Measurements from ENCODE around the gene OR10H3. TPM values are rescaled to one million over a fixed set of nuclear protein-coding genes. Genes with fewer than 3 reads are reported as not detected.

The OR10H3 gene
- total RNA-seq, 1 experiment from 2014 or later, result not detected

- BruUV-seq (replicated peaks), result no TSS peak
- Mint-ChIP-seq H3K27me3 (ENCODE audit: insufficient read depth, unreplicated experiment) (no peaks in the 10 kb centered on the region), H3K4me3 (ENCODE audit: unreplicated experiment) (no peak overlapping the region), H3K36me3 (ENCODE audit: insufficient read depth, unreplicated experiment) (no peaks in the 10 kb centered on the region), H3K4me1 (ENCODE audit: insufficient read depth, unreplicated experiment) (no peaks in the 10 kb centered on the region), H3K27ac (ENCODE audit: low read depth, unreplicated experiment) (no peak overlapping the region), H3K9me3 (ENCODE audit: unreplicated experiment) (peaks cover 20% of the 10 kb centered on the region)
- ChIA-PET POLR2A (interaction anchor here (0.6 kb wide), 1 partner anchor 12 kb away, joined by 3 read pairs; no protein-coding TSS in a partner anchor), CTCF (no interaction called here)
- DNase-seq (ENCODE audit: unreplicated experiment), result no peak
- intact Hi-C loops (cut with micrococcal nuclease), result no loop called here
- TF ChIP-seq CTCF (IDR thresholded peaks at IDR 0.05; ENCODE audit: unreplicated experiment), result no peak
Measured at GRCh38 chr19:15714638-15715037, 23.1 kb upstream of the OR10H3 start.

- Mint-ChIP-seq H3K9me3 (ENCODE audit: unreplicated experiment) (peaks cover 17% of the 10 kb centered on the region), H3K27ac (ENCODE audit: low read depth, unreplicated experiment) (no peak overlapping the region), H3K4me1 (ENCODE audit: insufficient read depth, unreplicated experiment) (no peaks in the 10 kb centered on the region), H3K4me3 (ENCODE audit: unreplicated experiment) (no peak overlapping the region), H3K27me3 (ENCODE audit: insufficient read depth, unreplicated experiment) (no peaks in the 10 kb centered on the region), H3K36me3 (ENCODE audit: insufficient read depth, unreplicated experiment) (no peaks in the 10 kb centered on the region)
- intact Hi-C loops (cut with micrococcal nuclease), result no loop called here
- DNase-seq (ENCODE audit: unreplicated experiment), result no peak
- no TSS peak for BruUV-seq (replicated peaks)
- POLR2A ChIA-PET, result no interaction called here
- TF ChIP-seq CTCF (IDR thresholded peaks at IDR 0.05; ENCODE audit: unreplicated experiment), result no peak
- CTCF ChIA-PET, result interaction anchor here (0.6 kb wide), 2 partner anchors 154 to 286 kb away, joined by 3 read pairs; no protein-coding TSS in a partner anchor
Measured at GRCh38 chr19:15715642-15716041, 22.1 kb upstream of the OR10H3 start.

- H3K4me1 Mint-ChIP-seq (ENCODE audit: insufficient read depth, unreplicated experiment), result no peaks in the 10 kb centered on the region
- no peaks in the 10 kb centered on the region for H3K36me3 Mint-ChIP-seq (ENCODE audit: insufficient read depth, unreplicated experiment)
- no peaks in the 10 kb centered on the region for H3K27me3 Mint-ChIP-seq (ENCODE audit: insufficient read depth, unreplicated experiment)
- H3K9me3 Mint-ChIP-seq (ENCODE audit: unreplicated experiment), result peaks cover 17% of the 10 kb centered on the region
- DNase-seq (ENCODE audit: unreplicated experiment), result no peak
- no TSS peak for BruUV-seq (replicated peaks)
- CTCF ChIA-PET, result no interaction called here
- no peak overlapping the region for H3K4me3 Mint-ChIP-seq (ENCODE audit: unreplicated experiment)
- POLR2A ChIA-PET, result no interaction called here
- no peak for TF ChIP-seq CTCF (IDR thresholded peaks at IDR 0.05; ENCODE audit: unreplicated experiment)
- intact Hi-C loops (cut with micrococcal nuclease), result no loop called here
- H3K27ac Mint-ChIP-seq (ENCODE audit: low read depth, unreplicated experiment), result no peak overlapping the region
Measured at GRCh38 chr19:15717809-15718208, 20.0 kb upstream of the OR10H3 start.

GRCh38 chr19:15721268-15721667 is 16.5 kb upstream of the OR10H3 start:
- POLR2A ChIA-PET, result no interaction called here
- no peak for DNase-seq (ENCODE audit: unreplicated experiment)
- CTCF ChIA-PET, result no interaction called here
- no TSS peak for BruUV-seq (replicated peaks)
- Mint-ChIP-seq H3K27ac (ENCODE audit: low read depth, unreplicated experiment) (no peak overlapping the region), H3K4me1 (ENCODE audit: insufficient read depth, unreplicated experiment) (no peaks in the 10 kb centered on the region), H3K4me3 (ENCODE audit: unreplicated experiment) (no peak overlapping the region), H3K36me3 (ENCODE audit: insufficient read depth, unreplicated experiment) (no peaks in the 10 kb centered on the region), H3K27me3 (ENCODE audit: insufficient read depth, unreplicated experiment) (no peaks in the 10 kb centered on the region), H3K9me3 (ENCODE audit: unreplicated experiment) (peaks cover 17% of the 10 kb centered on the region)
- no peak for TF ChIP-seq CTCF (IDR thresholded peaks at IDR 0.05; ENCODE audit: unreplicated experiment)
- intact Hi-C loops (cut with micrococcal nuclease), result no loop called here
